HepG2 (cell line): ENCODE data around the gene CFAP61. TPM values are rescaled to one million over a fixed set of nuclear protein-coding genes. Genes with fewer than 3 reads are reported as not detected.

Experiments used
- ATAC-seq: fragments of 200-7000 bp; cut with Tn5 transposase; 3 replicates; pipeline ENCODE4 v1.9.1; 2020; ENCODE audit warnings: mild to moderate bottlenecking, moderate library complexity
- BruUV-seq: library from RNA; stranded (reverse); fragments of 400-500 nt; replicated peaks from 2 replicates; lab custom pipeline; 2021; lab: Mats Ljungman, UMichigan
- CTCF ChIA-PET: fragments of 300-600 bp; formaldehyde crosslinking; extraction: SDS; loops from one replicate; lab custom pipeline; 2021; ENCODE audit warnings: low total read pairs, inconsistent platforms, low intra/inter-chr PET ratio; lab: Yijun Ruan, JAX
- POLR2A ChIA-PET: fragments of 350-600 bp; sonication (Branson Sonifier 250); formaldehyde crosslinking; loops from one replicate; lab custom pipeline; 2020; ENCODE audit warnings: antibody characterized with exemption, inconsistent platforms; lab: Yijun Ruan, JAX
- DNase-seq: peaks from one replicate; pipeline ENCODE4 v3.0.0-alpha.2; 2015; ENCODE audit warnings: low spot score
- FAIRE-seq: peaks from 3 replicates; lab custom pipeline; 2011; peaks lifted over from hg19 to GRCh38; lab: Jason Lieb, UNC
- H2AFZ ChIP-seq: one replicate; pipeline ENCODE4 v1.6.1; 2011; ENCODE audit warnings: low read length, inconsistent platforms
- H3K27ac ChIP-seq: fragments of 300-600 bp; 3 replicates; pipeline ENCODE4 v1.8.0; 2011; ENCODE audit warnings: mixed run types, mild to moderate bottlenecking, mixed read lengths, low read length, inconsistent platforms; ENCODE audit not compliant: insufficient read depth; ENCODE audit errors: extremely low read length
- H3K27me3 ChIP-seq, 2 experiments: fragments of 200-600 bp in 1 of 2; 2 replicates in 1 of 2; 3 replicates in 1 of 2; pipeline versions ENCODE4 v1.6.0 to v1.8.0; 2011; ENCODE audit warnings: low read length in 2 of 2, mild to moderate bottlenecking in 2 of 2, moderate library complexity in 2 of 2, inconsistent platforms in 1 of 2; ENCODE audit not compliant: insufficient read depth in 2 of 2, control insufficient read depth in 1 of 2
- H3K36me3 ChIP-seq, 2 experiments: fragments of 200-600 bp in 1 of 2; replicated peaks in 1 of 2; 2 replicates in 1 of 2; 3 replicates in 1 of 2; pipeline versions ENCODE4 v1.5.1 to v1.8.0; 2011; ENCODE audit warnings: low read length in 2 of 2, inconsistent platforms in 1 of 2; ENCODE audit not compliant: insufficient read depth in 2 of 2, control insufficient read depth in 1 of 2
- H3K4me1 ChIP-seq: 2 replicates; pipeline ENCODE4 v1.5.1; 2012; ENCODE audit warnings: low read length, inconsistent platforms; ENCODE audit not compliant: insufficient read depth
- H3K4me2 ChIP-seq: 2 replicates; pipeline ENCODE4 v1.6.0; 2011; ENCODE audit warnings: low read depth, low read length, inconsistent platforms
- H3K4me3 ChIP-seq, 3 experiments: fragments of 200-600 bp in 1 of 3; sonication (generic), shearing (Covaris generic) in 1 of 3; replicated peaks in 1 of 3; 2 replicates each; pipeline ENCODE4 v1.5.1; 2011 to 2016; ENCODE audit warnings: low read length in 3 of 3, inconsistent platforms in 2 of 3, low read depth in 2 of 3, mild to moderate bottlenecking in 2 of 3, control low read depth in 1 of 3, mixed read lengths in 1 of 3; ENCODE audit not compliant: insufficient read depth in 1 of 3
- H3K79me2 ChIP-seq: one replicate; pipeline ENCODE4 v1.6.1; 2011; ENCODE audit warnings: low read length, inconsistent platforms; ENCODE audit not compliant: insufficient read depth
- H3K9ac ChIP-seq: 2 replicates; pipeline ENCODE4 v1.6.0; 2011; ENCODE audit warnings: mild to moderate bottlenecking, low read depth, low read length, inconsistent platforms; ENCODE audit not compliant: insufficient read depth
- H3K9me3 ChIP-seq: 2 replicates; pipeline ENCODE4 v1.5.1; 2012; ENCODE audit warnings: mild to moderate bottlenecking, low read length
- H4K20me1 ChIP-seq: 2 replicates; pipeline ENCODE4 v1.6.0; 2011; ENCODE audit warnings: inconsistent platforms, mild to moderate bottlenecking, low read length, moderate library complexity; ENCODE audit not compliant: insufficient read depth
- ARHGAP35 ChIP-seq: sonication (generic); formaldehyde crosslinking; IDR thresholded peaks from 2 replicates; pipeline ENCODE4 v1.9.0; 2022; ENCODE audit warnings: mild to moderate bottlenecking, inconsistent platforms, moderate library complexity, missing genetic modification reagents, borderline replicate concordance
- FOXK1 ChIP-seq: sonication (generic); formaldehyde crosslinking; IDR thresholded peaks from 2 replicates; pipeline ENCODE4 v1.4.0; 2020; ENCODE audit warnings: low read depth, missing genetic modification reagents, borderline replicate concordance
- FOXM1 ChIP-seq: sonication (generic); formaldehyde crosslinking; IDR thresholded peaks from 2 replicates; pipeline ENCODE4 v1.5.0; 2020; ENCODE audit warnings: missing genetic modification reagents
- MED1 ChIP-seq: sonication (generic); formaldehyde crosslinking; IDR thresholded peaks from 2 replicates; pipeline ENCODE4 v1.4.0; 2020; ENCODE audit warnings: missing genetic modification reagents
- NCOA5 ChIP-seq: sonication (generic); formaldehyde crosslinking; IDR thresholded peaks from 2 replicates; pipeline ENCODE4 v1.4.0; 2020; ENCODE audit warnings: missing genetic modification reagents
- PAWR ChIP-seq: sonication (generic); formaldehyde crosslinking; IDR thresholded peaks from 2 replicates; pipeline ENCODE4 v1.4.0; 2020; ENCODE audit warnings: missing genetic modification reagents, mild to moderate bottlenecking, borderline replicate concordance
- SETDB1 ChIP-seq: sonication (generic); formaldehyde crosslinking; IDR thresholded peaks from 2 replicates; pipeline ENCODE4 v1.5.1; 2020; ENCODE audit warnings: missing genetic modification reagents, mild to moderate bottlenecking, borderline replicate concordance
- U2AF2 ChIP-seq: fragments of 200-400 bp; formaldehyde crosslinking; IDR thresholded peaks from 2 replicates; pipeline ENCODE4 v1.6.1; 2017; ENCODE audit warnings: low read depth, mild to moderate bottlenecking, low read length
- ZNF572 ChIP-seq: sonication (generic); formaldehyde crosslinking; IDR thresholded peaks from 2 replicates; pipeline ENCODE4 v1.5.1; 2020; ENCODE audit warnings: mild to moderate bottlenecking, missing genetic modification reagents
- ZNF75D ChIP-seq: sonication (generic); formaldehyde crosslinking; IDR thresholded peaks from 2 replicates; pipeline ENCODE4 v1.8.1; 2023; ENCODE audit warnings: missing genetic modification reagents, mild to moderate bottlenecking, borderline replicate concordance
- ZSCAN25 ChIP-seq: sonication (generic); formaldehyde crosslinking; IDR thresholded peaks from 2 replicates; pipeline ENCODE4 v1.8.0; 2022; ENCODE audit warnings: mild to moderate bottlenecking, missing genetic modification reagents
- WGBS: methylation state at CpG from one replicate; pipeline ENCODE4 v1.1.6; 2017; ENCODE audit warnings: low lambda C conversion rate; 5-methylcytosine and 5-hydroxymethylcytosine counted together
- in situ Hi-C: cut with HindIII; loops from 2 replicates; pipeline ENCODE4 v1.10.0; 2017; ENCODE audit warnings: low pct_unique_long_range_greater_than_20kb; ENCODE audit not compliant: extremely low pct_ligation_motif_present
- intact Hi-C: fragments of 100-400 bp; cut with micrococcal nuclease; formaldehyde crosslinking; loops from one replicate; pipeline ENCODE4 v1.10.0; 2022; ENCODE audit not compliant: unreplicated experiment
- polyA plus RNA-seq, 8 experiments: library from polyadenylated mRNA; depleted of rRNA in 3 of 8; stranded (reverse) in 7 of 8; unstranded in 1 of 8; fragments of >200 nt; fragmentation: Illumina TruSeq in 4 of 8; extraction: Trizol in 4 of 8; gene quantifications; 2 replicates each; pipeline versions ENCODE4 v1.2.1 to v1.2.3, GENCODE V29; 2011 to 2016; ENCODE audit warnings: low read depth in 4 of 8, missing spikeins in 1 of 8, mixed read lengths in 1 of 8; ENCODE audit not compliant: insufficient read depth in 1 of 8
- total RNA-seq, 5 experiments: library from RNA; depleted of rRNA; stranded (reverse); fragments of >200 nt; fragmentation: Illumina TruSeq; extraction: Trizol; gene quantifications; 2 replicates each; pipeline ENCODE4 v1.2.3, GENCODE V29; 2016; ENCODE audit warnings: low read depth in 1 of 5
- TF ChIP-seq, protein P1 (sequence below), 2 experiments: fragments of 450-650 bp in 1 of 2; sonication (generic) in 1 of 2; formaldehyde crosslinking; IDR thresholded peaks; 2 replicates each; pipeline versions ENCODE4 v1.5.0 to v1.8.0; 2020 to 2022; ENCODE audit warnings: mild to moderate bottlenecking in 1 of 2, missing genetic modification reagents in 1 of 2
- TF ChIP-seq, protein P2 (sequence below), 2 experiments: IDR thresholded peaks; 2 replicates each; pipeline ENCODE4 v1.6.1; 2011 to 2012; ENCODE audit warnings: low read length in 2 of 2, borderline replicate concordance in 1 of 2, low read depth in 1 of 2, mild to moderate bottlenecking in 1 of 2, moderate library complexity in 1 of 2

CFAP61 gene
- total and polyA plus RNA-seq, 2 of the 13 experiments (the other 11 are each of a cell fraction or from before 2014, with no cell fraction given) = 0.27 TPM; not detected in 1

GRCh38 chr20:20085071-20085470, 32.7 kb downstream of the CFAP61 start:
- 46% methylated on average over 9 of the region's 9 CpGs for WGBS
- H4K20me1 ChIP-seq = no peaks in the 10 kb centered on the region
- H3K4me3 ChIP-seq = no peak overlapping the region
- TF ChIP-seq PAWR (CRISPR knock-in tag) = no peak
- TF ChIP-seq, protein P1, sequence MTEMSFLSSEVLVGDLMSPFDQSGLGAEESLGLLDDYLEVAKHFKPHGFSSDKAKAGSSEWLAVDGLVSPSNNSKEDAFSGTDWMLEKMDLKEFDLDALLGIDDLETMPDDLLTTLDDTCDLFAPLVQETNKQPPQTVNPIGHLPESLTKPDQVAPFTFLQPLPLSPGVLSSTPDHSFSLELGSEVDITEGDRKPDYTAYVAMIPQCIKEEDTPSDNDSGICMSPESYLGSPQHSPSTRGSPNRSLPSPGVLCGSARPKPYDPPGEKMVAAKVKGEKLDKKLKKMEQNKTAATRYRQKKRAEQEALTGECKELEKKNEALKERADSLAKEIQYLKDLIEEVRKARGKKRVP (CRISPR knock-in tag; IDR thresholded peaks at IDR 0.05) = peak in 1 of 2 experiments; percentile 50; a peak in 1 of 4 replicates
- no peak overlapping the region for H3K9ac ChIP-seq
- CTCF ChIA-PET = interaction anchor here (2.3 to 3.2 kb wide), 3 partner anchors 152 to 509 kb away, joined by 9 to 33 read pairs (median 20); no protein-coding TSS in a partner anchor
- H3K27me3 ChIP-seq = peaks cover 0 to 11% of the 10 kb centered on the region in 2 experiments; a peak in 2 of 5 replicates
- no peak overlapping the region for H2AFZ ChIP-seq
- no peaks in the 10 kb centered on the region for H3K36me3 ChIP-seq
- no peak overlapping the region for H3K4me2 ChIP-seq
- in situ Hi-C loops (loop anchor here (10.0 kb wide), 2 partner anchors 480 to 510 kb away; no protein-coding TSS in a partner anchor), intact Hi-C loops (no loop called here)
- no peak for DNase-seq
- no TSS peak for BruUV-seq
- no peaks in the 10 kb centered on the region for H3K9me3 ChIP-seq
- ATAC-seq = no peak; the same call in 2 of the 3 replicates
- no peak for FAIRE-seq
- H3K27ac ChIP-seq = no peak overlapping the region
- 0 out of 2 replicates have a peak, but pooled peaks cover 7% of the 10 kb centered on the region for H3K4me1 ChIP-seq
- H3K79me2 ChIP-seq = no peaks in the 10 kb centered on the region
- POLR2A ChIA-PET = no interaction called here

DNA sequence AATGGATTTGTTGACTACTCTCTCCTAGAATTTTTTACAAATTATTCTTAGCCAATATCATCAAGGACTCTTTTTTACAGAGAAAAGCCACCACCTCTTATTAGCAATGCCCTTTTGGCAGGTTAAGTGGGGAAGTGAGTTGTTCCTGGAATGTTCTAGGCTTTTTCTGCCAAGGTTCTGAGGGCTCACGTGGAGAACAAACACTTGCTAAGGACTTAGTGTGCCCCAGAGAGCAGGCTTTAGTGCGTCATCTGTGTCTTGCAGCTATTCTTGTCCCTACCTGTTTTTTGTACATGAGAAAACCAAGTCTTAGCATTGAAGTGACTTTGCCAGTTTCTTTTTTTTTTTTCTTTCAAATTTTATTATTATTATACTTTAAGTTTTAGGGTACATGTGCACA, 33.5 kb downstream of the CFAP61 start:
- no peak for ATAC-seq
- TF ChIP-seq ZNF572 (CRISPR knock-in tag) (no peak), SETDB1 (no peak), NCOA5 (no peak), FOXM1 (CRISPR knock-in tag) (no peak), ZSCAN25 (CRISPR knock-in tag) (no peak), ARHGAP35 (CRISPR knock-in tag) (no peak), U2AF2 (no peak), ZNF75D (CRISPR knock-in tag) (no peak), MED1 (CRISPR knock-in tag) (no peak), FOXK1 (CRISPR knock-in tag) (no peak)
- TF ChIP-seq, protein P2, sequence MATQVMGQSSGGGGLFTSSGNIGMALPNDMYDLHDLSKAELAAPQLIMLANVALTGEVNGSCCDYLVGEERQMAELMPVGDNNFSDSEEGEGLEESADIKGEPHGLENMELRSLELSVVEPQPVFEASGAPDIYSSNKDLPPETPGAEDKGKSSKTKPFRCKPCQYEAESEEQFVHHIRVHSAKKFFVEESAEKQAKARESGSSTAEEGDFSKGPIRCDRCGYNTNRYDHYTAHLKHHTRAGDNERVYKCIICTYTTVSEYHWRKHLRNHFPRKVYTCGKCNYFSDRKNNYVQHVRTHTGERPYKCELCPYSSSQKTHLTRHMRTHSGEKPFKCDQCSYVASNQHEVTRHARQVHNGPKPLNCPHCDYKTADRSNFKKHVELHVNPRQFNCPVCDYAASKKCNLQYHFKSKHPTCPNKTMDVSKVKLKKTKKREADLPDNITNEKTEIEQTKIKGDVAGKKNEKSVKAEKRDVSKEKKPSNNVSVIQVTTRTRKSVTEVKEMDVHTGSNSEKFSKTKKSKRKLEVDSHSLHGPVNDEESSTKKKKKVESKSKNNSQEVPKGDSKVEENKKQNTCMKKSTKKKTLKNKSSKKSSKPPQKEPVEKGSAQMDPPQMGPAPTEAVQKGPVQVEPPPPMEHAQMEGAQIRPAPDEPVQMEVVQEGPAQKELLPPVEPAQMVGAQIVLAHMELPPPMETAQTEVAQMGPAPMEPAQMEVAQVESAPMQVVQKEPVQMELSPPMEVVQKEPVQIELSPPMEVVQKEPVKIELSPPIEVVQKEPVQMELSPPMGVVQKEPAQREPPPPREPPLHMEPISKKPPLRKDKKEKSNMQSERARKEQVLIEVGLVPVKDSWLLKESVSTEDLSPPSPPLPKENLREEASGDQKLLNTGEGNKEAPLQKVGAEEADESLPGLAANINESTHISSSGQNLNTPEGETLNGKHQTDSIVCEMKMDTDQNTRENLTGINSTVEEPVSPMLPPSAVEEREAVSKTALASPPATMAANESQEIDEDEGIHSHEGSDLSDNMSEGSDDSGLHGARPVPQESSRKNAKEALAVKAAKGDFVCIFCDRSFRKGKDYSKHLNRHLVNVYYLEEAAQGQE (IDR thresholded peaks at IDR 0.05; ENCODE audit: borderline replicate concordance in 1 of 2, low read depth in 1 of 2, low read length in 2 of 2) = no peak
- intact Hi-C loops (no loop called here), in situ Hi-C loops (loop anchor here (10.0 kb wide), 2 partner anchors 479 to 509 kb away; no protein-coding TSS in a partner anchor)
- Histone ChIP-seq H2AFZ (no peak overlapping the region), H3K9me3 (no peaks in the 10 kb centered on the region), H4K20me1 (no peaks in the 10 kb centered on the region), H3K4me3 (no peak overlapping the region), H3K4me1 (0 out of 2 replicates have a peak, but pooled peaks cover 7% of the 10 kb centered on the region), H3K27ac (no peak overlapping the region), H3K79me2 (no peaks in the 10 kb centered on the region), H3K4me2 (no peak overlapping the region), H3K36me3 (no peaks in the 10 kb centered on the region), H3K9ac (no peak overlapping the region), H3K27me3 (peaks cover 0 to 11% of the 10 kb centered on the region in 2 experiments; a peak in 2 of 5 replicates)
- BruUV-seq = no TSS peak
- 15% methylated on average over 2 of the region's 2 CpGs for WGBS
- POLR2A ChIA-PET = no interaction called here
- no peak for FAIRE-seq
- CTCF ChIA-PET = no interaction called here
- no peak for DNase-seq
